PC-9 (cell line): Measurements from ENCODE around the gene KIF24. TPM values are rescaled to one million over a fixed set of nuclear protein-coding genes. Genes with fewer than 3 reads are reported as not detected.

Experiments used
- BruUV-seq: library from RNA; stranded (reverse); fragments of 400-500 nt; replicated peaks from 2 replicates; lab custom pipeline; 2021; lab: Mats Ljungman, UMichigan
- CTCF ChIA-PET: fragments of 300-600 bp; sonication (Branson Sonifier 250); formaldehyde crosslinking; loops from one replicate; lab custom pipeline; 2022; ENCODE audit warnings: antibody characterized with exemption; lab: Charles Lee
- POLR2A ChIA-PET: fragments of 300-600 bp; sonication (Branson Sonifier 250); formaldehyde crosslinking; loops from one replicate; lab custom pipeline; 2022; ENCODE audit warnings: antibody characterized with exemption; ENCODE audit not compliant: unreplicated experiment; lab: Charles Lee
- DNase-seq, 2 experiments: peaks; one replicate each; pipeline versions ENCODE4 v3.0.0 to v3.0.0-alpha.2; 2015 to 2022; ENCODE audit warnings: mixed read lengths in 1 of 2
- H2AFZ ChIP-seq: fragments of 200-600 bp; sonication (generic); 2 replicates; pipeline ENCODE4 v1.8.1; 2017; ENCODE audit warnings: antibody characterized with exemption
- H3F3A ChIP-seq: fragments of 200-600 bp; sonication (generic); 2 replicates; pipeline ENCODE4 v1.8.1; 2017; ENCODE audit warnings: antibody characterized with exemption, mild to moderate bottlenecking, low read depth; ENCODE audit not compliant: insufficient read depth
- H3K27ac ChIP-seq: fragments of 200-600 bp; sonication (generic); 2 replicates; pipeline ENCODE4 v1.6.1; 2016; ENCODE audit warnings: mixed run types
- H3K27me3 ChIP-seq: fragments of 200-600 bp; sonication (generic); 2 replicates; pipeline ENCODE4 v1.6.1; 2016; ENCODE audit warnings: low read depth, mixed run types; ENCODE audit not compliant: insufficient read depth
- H3K36me3 ChIP-seq: fragments of 200-600 bp; sonication (generic); 2 replicates; pipeline ENCODE4 v1.6.1; 2016; ENCODE audit warnings: low read depth, mixed run types
- H3K4me1 ChIP-seq: fragments of 200-600 bp; sonication (generic); replicated peaks from 2 replicates; pipeline ENCODE4 v1.6.1; 2016; ENCODE audit warnings: mixed run types; ENCODE audit not compliant: insufficient read depth
- H3K4me2 ChIP-seq: fragments of 200-600 bp; sonication (generic); 2 replicates; pipeline ENCODE4 v1.6.1; 2017; ENCODE audit warnings: mixed run types
- H3K4me3 ChIP-seq: fragments of 200-600 bp; sonication (generic); 2 replicates; pipeline ENCODE4 v1.6.1; 2016; ENCODE audit warnings: mixed run types
- H3K79me2 ChIP-seq: fragments of 200-600 bp; sonication (generic); 2 replicates; pipeline ENCODE4 v1.6.1; 2017; ENCODE audit warnings: low read depth, mixed run types
- H3K9me2 ChIP-seq: fragments of 200-600 bp; sonication (generic); 2 replicates; pipeline ENCODE4 v1.8.1; 2017; ENCODE audit warnings: mild to moderate bottlenecking; ENCODE audit not compliant: insufficient read depth
- H3K9me3 ChIP-seq: fragments of 200-600 bp; sonication (generic); 2 replicates; pipeline ENCODE4 v1.8.1; 2016; ENCODE audit warnings: low read depth; ENCODE audit not compliant: insufficient read depth
- H4K20me1 ChIP-seq: fragments of 200-600 bp; sonication (generic); 2 replicates; pipeline ENCODE4 v1.8.1; 2017; ENCODE audit not compliant: insufficient read depth
- EZH2 ChIP-seq: fragments of 200-600 bp; sonication (generic); IDR thresholded peaks from 2 replicates; pipeline ENCODE4 v1.8.0; 2017; ENCODE audit warnings: antibody characterized with exemption, low read depth
- intact Hi-C: fragments of 100-400 bp; cut with micrococcal nuclease; formaldehyde crosslinking; loops from one replicate; pipeline ENCODE4 v1.10.0; 2022; ENCODE audit not compliant: unreplicated experiment
- total RNA-seq: library from RNA; stranded (reverse); gene quantifications from 2 replicates; pipeline ENCODE4 v1.2.3, GENCODE V29; 2021
- TF ChIP-seq, protein P1 (sequence below): fragments of 200-600 bp; sonication (generic); conservative IDR thresholded peaks from 2 replicates; pipeline ENCODE4 v1.6.1; 2017; ENCODE audit warnings: mixed run types, antibody characterized with exemption, mild to moderate bottlenecking, moderate library complexity

KIF24 gene
- total RNA-seq, 1 experiment from 2014 or later, result 6.9 TPM

DNA sequence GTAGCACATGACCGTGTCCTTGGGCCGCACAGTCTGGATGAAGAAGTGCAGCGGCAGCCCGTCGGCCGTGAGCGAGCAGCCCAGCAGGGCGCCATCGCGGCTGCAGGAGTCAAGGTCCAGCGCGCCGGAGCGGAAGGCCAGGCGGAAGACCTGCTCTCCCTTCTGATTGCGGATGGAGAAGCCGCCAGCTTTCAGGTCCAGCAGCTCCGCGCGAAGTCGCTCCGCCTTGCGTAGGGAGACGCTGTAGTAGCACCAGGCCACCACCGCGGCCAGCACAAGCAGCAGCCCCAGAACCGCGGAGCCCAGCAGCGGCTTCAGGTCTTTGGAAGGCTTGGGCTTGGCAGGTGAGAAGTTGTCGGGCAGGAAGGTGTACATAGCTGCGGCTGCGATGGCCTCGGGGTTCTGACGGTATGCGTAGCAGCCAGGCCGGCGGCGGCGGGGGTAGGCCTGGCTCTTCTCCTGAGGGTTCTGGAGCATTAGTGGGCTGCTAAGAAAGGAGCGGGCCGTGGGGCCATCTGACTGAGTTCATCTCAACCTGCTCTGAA lies 43.5 kb upstream of the KIF24 start:
- DNase-seq, result no peak
- Histone ChIP-seq H3K9me2 (no peaks in the 10 kb centered on the region), H3K79me2 (no peaks in the 10 kb centered on the region), H2AFZ (no peak overlapping the region), H4K20me1 (no peaks in the 10 kb centered on the region), H3K9me3 (no peaks in the 10 kb centered on the region), H3K4me2 (no peak overlapping the region), H3K36me3 (no peaks in the 10 kb centered on the region), H3K4me1 (peaks cover 7% of the 10 kb centered on the region; the same call in 1 of the 2 replicates), H3K27ac (no peak overlapping the region), H3F3A (no peaks in the 10 kb centered on the region), H3K4me3 (no peak overlapping the region), H3K27me3 (no peaks in the 10 kb centered on the region)
- BruUV-seq, result no TSS peak
- TF ChIP-seq, protein P1, sequence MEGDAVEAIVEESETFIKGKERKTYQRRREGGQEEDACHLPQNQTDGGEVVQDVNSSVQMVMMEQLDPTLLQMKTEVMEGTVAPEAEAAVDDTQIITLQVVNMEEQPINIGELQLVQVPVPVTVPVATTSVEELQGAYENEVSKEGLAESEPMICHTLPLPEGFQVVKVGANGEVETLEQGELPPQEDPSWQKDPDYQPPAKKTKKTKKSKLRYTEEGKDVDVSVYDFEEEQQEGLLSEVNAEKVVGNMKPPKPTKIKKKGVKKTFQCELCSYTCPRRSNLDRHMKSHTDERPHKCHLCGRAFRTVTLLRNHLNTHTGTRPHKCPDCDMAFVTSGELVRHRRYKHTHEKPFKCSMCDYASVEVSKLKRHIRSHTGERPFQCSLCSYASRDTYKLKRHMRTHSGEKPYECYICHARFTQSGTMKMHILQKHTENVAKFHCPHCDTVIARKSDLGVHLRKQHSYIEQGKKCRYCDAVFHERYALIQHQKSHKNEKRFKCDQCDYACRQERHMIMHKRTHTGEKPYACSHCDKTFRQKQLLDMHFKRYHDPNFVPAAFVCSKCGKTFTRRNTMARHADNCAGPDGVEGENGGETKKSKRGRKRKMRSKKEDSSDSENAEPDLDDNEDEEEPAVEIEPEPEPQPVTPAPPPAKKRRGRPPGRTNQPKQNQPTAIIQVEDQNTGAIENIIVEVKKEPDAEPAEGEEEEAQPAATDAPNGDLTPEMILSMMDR, result no peak
- no peak for TF ChIP-seq EZH2
- ChIA-PET CTCF (no interaction called here), POLR2A (interaction anchor here (0.6 kb wide), 2 partner anchors 84 to 323 kb away, joined by 3 read pairs; no protein-coding TSS in a partner anchor)
- intact Hi-C loops, result loop anchor here (10.0 kb wide), 1 partner anchor 448 kb away; no protein-coding TSS in a partner anchor

DNA sequence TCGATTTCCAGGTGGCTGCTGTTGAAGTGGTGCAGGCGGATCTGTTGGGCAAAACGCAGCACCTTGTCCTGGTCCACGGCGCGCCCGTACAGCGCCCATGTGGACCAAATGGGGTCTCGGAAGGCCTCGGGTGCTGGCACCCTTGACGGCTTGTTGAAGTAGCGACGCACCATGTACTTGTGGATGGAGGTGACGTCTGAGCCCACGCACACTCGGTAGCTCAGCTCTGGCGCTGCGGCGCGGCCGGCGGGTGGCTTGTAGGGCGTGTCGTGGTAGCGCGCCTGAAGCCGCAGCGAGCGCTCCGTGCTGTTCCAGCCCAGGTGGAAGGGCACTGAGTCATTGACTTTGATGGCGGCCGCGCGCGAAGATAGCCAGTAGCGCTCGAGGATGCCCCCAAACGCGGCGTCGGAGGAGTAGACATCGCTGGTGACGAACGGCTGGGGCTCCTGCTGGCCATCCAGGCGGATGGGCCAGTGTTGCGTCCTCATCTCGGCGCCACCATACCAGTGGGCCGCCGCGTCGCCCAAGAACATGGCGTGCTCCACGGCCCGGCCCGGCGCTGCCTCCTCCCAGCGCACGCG lies 42.9 kb upstream of the KIF24 start:
- Histone ChIP-seq H3K9me2 (no peaks in the 10 kb centered on the region), H3K79me2 (no peaks in the 10 kb centered on the region), H3K9me3 (no peaks in the 10 kb centered on the region), H3K4me3 (no peak overlapping the region), H4K20me1 (no peaks in the 10 kb centered on the region), H3K4me2 (no peak overlapping the region), H3K4me1 (peaks cover 7% of the 10 kb centered on the region; the same call in 1 of the 2 replicates), H3K36me3 (no peaks in the 10 kb centered on the region), H2AFZ (no peak overlapping the region), H3K27me3 (no peaks in the 10 kb centered on the region), H3K27ac (no peak overlapping the region), H3F3A (no peaks in the 10 kb centered on the region)
- BruUV-seq, result no TSS peak
- intact Hi-C loops, result loop anchor here (10.0 kb wide), 1 partner anchor 447 kb away; no protein-coding TSS in a partner anchor
- ChIA-PET CTCF (no interaction called here), POLR2A (no interaction called here)
- TF ChIP-seq, protein P1, result no peak
- no peak for TF ChIP-seq EZH2
- DNase-seq, result no peak

DNA sequence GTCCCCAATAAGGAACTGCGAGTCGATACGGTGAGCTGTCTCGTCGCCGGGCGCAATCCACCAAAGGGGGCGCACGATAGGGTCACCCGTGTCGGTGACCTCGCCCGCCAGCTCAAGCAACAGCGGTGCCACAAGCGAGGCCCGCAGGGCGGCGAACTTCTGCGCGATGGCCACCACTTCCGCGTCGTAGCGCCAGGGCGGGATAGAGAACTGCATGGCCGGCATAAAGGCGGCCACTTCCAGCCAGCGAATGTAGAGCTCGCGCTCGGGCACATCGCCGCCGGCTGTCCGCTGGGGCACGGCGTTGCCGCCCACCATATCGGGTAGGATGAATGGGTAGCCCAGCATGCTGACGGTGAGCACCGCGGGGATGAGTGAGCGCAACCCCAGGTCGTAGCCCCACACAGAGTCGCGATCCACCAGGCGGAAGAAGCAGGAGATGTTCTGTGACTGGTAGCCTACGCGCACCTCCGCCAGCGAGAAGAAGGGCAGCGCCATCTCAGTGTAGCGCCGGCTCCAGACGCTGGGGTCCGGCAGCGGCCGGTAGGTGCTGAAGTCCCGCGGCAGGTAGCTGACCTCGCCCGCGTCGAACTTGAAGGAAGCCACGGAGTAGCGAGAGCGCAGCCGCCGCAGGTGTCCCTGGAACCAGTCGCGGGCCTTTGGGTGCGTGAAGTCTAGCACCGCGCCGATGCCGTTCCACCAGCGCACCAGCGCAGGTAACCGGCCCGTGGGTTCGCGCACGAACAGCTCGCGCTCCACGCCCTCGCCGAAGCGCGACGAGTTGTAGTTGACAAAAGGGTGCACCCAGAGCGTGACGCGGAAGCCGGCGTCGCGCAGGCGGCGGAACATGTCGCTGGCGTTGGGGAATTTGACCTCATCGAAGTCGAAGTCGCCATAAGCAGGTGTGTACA lies 42.2 kb upstream of the KIF24 start:
- no peak overlapping the region for H2AFZ ChIP-seq
- H3K36me3 ChIP-seq, result no peaks in the 10 kb centered on the region
- no peaks in the 10 kb centered on the region for H4K20me1 ChIP-seq
- ChIA-PET POLR2A (no interaction called here), CTCF (no interaction called here)
- no TSS peak for BruUV-seq
- no peak overlapping the region for H3K4me3 ChIP-seq
- H3K4me1 ChIP-seq, result peaks cover 7% of the 10 kb centered on the region; the same call in 1 of the 2 replicates
- H3K4me2 ChIP-seq, result no peak overlapping the region
- no peaks in the 10 kb centered on the region for H3K9me3 ChIP-seq
- intact Hi-C loops, result loop anchor here (10.0 kb wide), 1 partner anchor 446 kb away; no protein-coding TSS in a partner anchor
- DNase-seq, result no peak
- TF ChIP-seq, protein P1, result no peak
- no peak for TF ChIP-seq EZH2
- H3F3A ChIP-seq, result no peaks in the 10 kb centered on the region
- no peaks in the 10 kb centered on the region for H3K79me2 ChIP-seq
- H3K9me2 ChIP-seq, result no peaks in the 10 kb centered on the region
- no peak overlapping the region for H3K27ac ChIP-seq
- H3K27me3 ChIP-seq, result no peaks in the 10 kb centered on the region
